ENCODE results near the gene RAB44.

GRCh38 chr6:36669002-36669401 is 28.6 kb upstream of the RAB44 start:
- TF ChIP-seq, protein P1, sequence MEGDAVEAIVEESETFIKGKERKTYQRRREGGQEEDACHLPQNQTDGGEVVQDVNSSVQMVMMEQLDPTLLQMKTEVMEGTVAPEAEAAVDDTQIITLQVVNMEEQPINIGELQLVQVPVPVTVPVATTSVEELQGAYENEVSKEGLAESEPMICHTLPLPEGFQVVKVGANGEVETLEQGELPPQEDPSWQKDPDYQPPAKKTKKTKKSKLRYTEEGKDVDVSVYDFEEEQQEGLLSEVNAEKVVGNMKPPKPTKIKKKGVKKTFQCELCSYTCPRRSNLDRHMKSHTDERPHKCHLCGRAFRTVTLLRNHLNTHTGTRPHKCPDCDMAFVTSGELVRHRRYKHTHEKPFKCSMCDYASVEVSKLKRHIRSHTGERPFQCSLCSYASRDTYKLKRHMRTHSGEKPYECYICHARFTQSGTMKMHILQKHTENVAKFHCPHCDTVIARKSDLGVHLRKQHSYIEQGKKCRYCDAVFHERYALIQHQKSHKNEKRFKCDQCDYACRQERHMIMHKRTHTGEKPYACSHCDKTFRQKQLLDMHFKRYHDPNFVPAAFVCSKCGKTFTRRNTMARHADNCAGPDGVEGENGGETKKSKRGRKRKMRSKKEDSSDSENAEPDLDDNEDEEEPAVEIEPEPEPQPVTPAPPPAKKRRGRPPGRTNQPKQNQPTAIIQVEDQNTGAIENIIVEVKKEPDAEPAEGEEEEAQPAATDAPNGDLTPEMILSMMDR (IDR thresholded peaks at IDR 0.05): no peak
- no peak for TF ChIP-seq POLR2A (IDR thresholded peaks at IDR 0.05)

Measured in lower leg skin (tissue), 3 donors.